NOMO-1 treated with DMSO at 0.1 percent for 48 hours (cell line): ENCODE measurements around the gene DCTN4.

Source experiments
- DNase-seq: peaks from one replicate; lab custom pipeline; 2025; ENCODE audit not compliant: unreplicated experiment; lab: John Stamatoyannopoulos, UW

The DCTN4 gene

GRCh38 chr5:150672237-150672883 lies 86.5 kb downstream of the DCTN4 start:
- peak; percentile 32 for DNase-seq

GRCh38 chr5:150671509-150672236 lies 87.1 kb downstream of the DCTN4 start:
- DNase-seq = no peak

GRCh38 chr5:150670948-150671310 lies 87.9 kb downstream of the DCTN4 start:
- no peak for DNase-seq

- DNase-seq = no peak
Observed at GRCh38 chr5:150670275-150670947, 88.4 kb downstream of the DCTN4 start.

- DNase-seq = no peak
Observed at GRCh38 chr5:150665044-150665443, 93.8 kb downstream of the DCTN4 start.

- DNase-seq = no peak
Observed at GRCh38 chr5:150663936-150664335, 94.9 kb downstream of the DCTN4 start.

- no peak for DNase-seq
Observed at GRCh38 chr5:150662731-150663516, 95.9 kb downstream of the DCTN4 start.

GRCh38 chr5:150661821-150662596 lies 96.8 kb downstream of the DCTN4 start:
- DNase-seq = no peak

- DNase-seq = no peak
Observed at GRCh38 chr5:150661086-150661485, 97.7 kb downstream of the DCTN4 start, which contains the start of gene MYOZ3. TSS of gene MYOZ3 (plus strand) at chr5:150661251. CDS start at chr5:150662942, 1,691 bp downstream.

GRCh38 chr5:150660108-150660831 lies 98.5 kb downstream of the DCTN4 start:
- DNase-seq = no peak

- no peak for DNase-seq
Observed at GRCh38 chr5:150659360-150660107, 99.3 kb downstream of the DCTN4 start.

- no peak for DNase-seq
Observed at GRCh38 chr5:150658699-150659265, 100.0 kb downstream of the DCTN4 start.
